H9 (cell line): ENCODE data around the gene STK26. TPM values are rescaled to one million over a fixed set of nuclear protein-coding genes. Genes with fewer than 3 reads are reported as not detected.

Experiments
- DNase-seq: peaks from one replicate; pipeline ENCODE4 v3.0.0-alpha.2; 2017
- H2AFZ ChIP-seq: one replicate; pipeline ENCODE4 v1.6.1; 2013; ENCODE audit warnings: mild to moderate bottlenecking, low read length, control low read depth, moderate library complexity
- H2AK5ac ChIP-seq: 2 replicates; pipeline ENCODE4 v1.6.1; 2013; ENCODE audit warnings: low read length, control low read depth, mixed read lengths; ENCODE audit not compliant: insufficient read length
- H2BK120ac ChIP-seq: one replicate; pipeline ENCODE4 v1.6.1; 2013; ENCODE audit warnings: low read depth, mild to moderate bottlenecking, low read length, control low read depth, inconsistent platforms; ENCODE audit not compliant: poor library complexity, severe bottlenecking
- H2BK12ac ChIP-seq: 2 replicates; pipeline ENCODE4 v1.6.1; 2013; ENCODE audit warnings: low read length, control low read depth, mixed read lengths, low read depth; ENCODE audit not compliant: insufficient read length
- H2BK15ac ChIP-seq: 2 replicates; pipeline ENCODE4 v1.6.1; 2013; ENCODE audit warnings: low read depth, low read length, control low read depth
- H2BK20ac ChIP-seq: one replicate; pipeline ENCODE4 v1.6.1; 2013; ENCODE audit warnings: low read depth, mild to moderate bottlenecking, low read length, control low read depth, inconsistent platforms; ENCODE audit not compliant: poor library complexity, severe bottlenecking
- H2BK5ac ChIP-seq: 2 replicates; pipeline ENCODE4 v1.6.1; 2013; ENCODE audit warnings: low read length, control low read depth, mixed read lengths; ENCODE audit not compliant: insufficient read length
- H3K14ac ChIP-seq: 2 replicates; pipeline ENCODE4 v1.6.1; 2013; ENCODE audit warnings: low read length, control low read depth; ENCODE audit not compliant: insufficient read depth
- H3K18ac ChIP-seq: 2 replicates; pipeline ENCODE4 v1.6.1; 2013; ENCODE audit warnings: low read depth, mild to moderate bottlenecking, mixed read lengths, low read length, control low read depth; ENCODE audit not compliant: insufficient read length
- H3K23ac ChIP-seq: 2 replicates; pipeline ENCODE4 v1.6.1; 2013; ENCODE audit warnings: low read length, control low read depth, mixed read lengths, low read depth; ENCODE audit not compliant: insufficient read length
- H3K23me2 ChIP-seq: 2 replicates; pipeline ENCODE4 v1.6.1; 2013; ENCODE audit warnings: low read depth, mild to moderate bottlenecking, mixed read lengths, low read length, control low read depth; ENCODE audit not compliant: insufficient read length, poor library complexity, severe bottlenecking
- H3K27ac ChIP-seq: 2 replicates; pipeline ENCODE4 v1.5.1; 2013; ENCODE audit warnings: low read length, control low read depth, mixed read lengths, low read depth; ENCODE audit not compliant: insufficient read length
- H3K27me3 ChIP-seq: 2 replicates; pipeline ENCODE4 v1.6.1; 2013; ENCODE audit warnings: low read length, control low read depth, inconsistent platforms; ENCODE audit not compliant: insufficient read depth
- H3K4ac ChIP-seq: 2 replicates; pipeline ENCODE4 v1.6.1; 2013; ENCODE audit warnings: low read depth, mild to moderate bottlenecking, control low read depth, inconsistent platforms, low read length, moderate library complexity
- H3K4me1 ChIP-seq: 2 replicates; pipeline ENCODE4 v1.6.1; 2013; ENCODE audit warnings: low read length, control low read depth, inconsistent platforms; ENCODE audit not compliant: insufficient read depth
- H3K4me2 ChIP-seq: 2 replicates; pipeline ENCODE4 v1.6.1; 2013; ENCODE audit warnings: low read length, control low read depth, mixed read lengths; ENCODE audit not compliant: insufficient read length, insufficient read depth
- H3K56ac ChIP-seq: 2 replicates; pipeline ENCODE4 v1.6.1; 2013; ENCODE audit warnings: low read depth, mild to moderate bottlenecking, mixed read lengths, low read length, control low read depth; ENCODE audit not compliant: insufficient read length
- H3K79me1 ChIP-seq: 2 replicates; pipeline ENCODE4 v1.6.1; 2013; ENCODE audit warnings: low read depth, mild to moderate bottlenecking, moderate library complexity, low read length, control low read depth, inconsistent platforms; ENCODE audit not compliant: insufficient read depth, poor library complexity, severe bottlenecking
- H3K79me2 ChIP-seq: 2 replicates; pipeline ENCODE4 v1.6.1; 2013; ENCODE audit warnings: low read length, control low read depth, inconsistent platforms; ENCODE audit not compliant: insufficient read depth
- H3K9ac ChIP-seq: 2 replicates; pipeline ENCODE4 v1.6.1; 2013; ENCODE audit warnings: low read length, control low read depth, mixed read lengths; ENCODE audit not compliant: insufficient read length; ENCODE audit errors: extremely low read depth
- H3K9me3 ChIP-seq: one replicate; pipeline ENCODE4 v1.6.1; 2013; ENCODE audit warnings: low read depth, low read length, inconsistent platforms; ENCODE audit not compliant: control insufficient read depth
- H3T11ph ChIP-seq: one replicate; pipeline ENCODE4 v1.6.1; 2013; ENCODE audit warnings: mild to moderate bottlenecking, low read length, control low read depth, inconsistent platforms
- H4K20me1 ChIP-seq: one replicate; pipeline ENCODE4 v1.6.1; 2013; ENCODE audit not compliant: control insufficient read depth, insufficient read length, insufficient read depth
- H4K5ac ChIP-seq: 2 replicates; pipeline ENCODE4 v1.6.1; 2013; ENCODE audit warnings: low read depth, mild to moderate bottlenecking, mixed read lengths, low read length, control low read depth; ENCODE audit not compliant: insufficient read length
- H4K8ac ChIP-seq: replicated peaks from 2 replicates; pipeline ENCODE4 v1.6.1; 2013; ENCODE audit warnings: low read length, control low read depth, mixed read lengths, low read depth; ENCODE audit not compliant: insufficient read length
- H4K91ac ChIP-seq: 2 replicates; pipeline ENCODE4 v1.6.1; 2013; ENCODE audit warnings: low read depth, mild to moderate bottlenecking, moderate library complexity, mixed read lengths, low read length, control low read depth; ENCODE audit not compliant: insufficient read length
- H3K27ac Mint-ChIP-seq, 3 experiments: 2 replicates in 2 of 3; 3 replicates in 1 of 3; pipeline ENCODE4 v1.8.0; 2020 to 2021; ENCODE audit warnings: mixed read lengths in 3 of 3, mild to moderate bottlenecking in 1 of 3, moderate library complexity in 1 of 3
- H3K27me3 Mint-ChIP-seq: 2 replicates; pipeline ENCODE4 v1.8.0; 2021; ENCODE audit warnings: low read depth, mild to moderate bottlenecking, moderate library complexity, mixed read lengths
- H3K36me3 Mint-ChIP-seq, 3 experiments: 2 replicates in 2 of 3; 3 replicates in 1 of 3; pipeline ENCODE4 v1.8.0; 2020 to 2021; ENCODE audit warnings: low read depth in 3 of 3, mixed read lengths in 3 of 3; ENCODE audit not compliant: insufficient read depth in 1 of 3
- H3K4me1 Mint-ChIP-seq, 2 experiments: 2 replicates each; pipeline ENCODE4 v1.8.0; 2020; ENCODE audit warnings: mixed read lengths in 2 of 2
- H3K4me3 Mint-ChIP-seq, 2 experiments: 2 replicates in 1 of 2; 3 replicates in 1 of 2; pipeline ENCODE4 v1.8.0; 2020 to 2021; ENCODE audit warnings: mild to moderate bottlenecking in 2 of 2, mixed read lengths in 2 of 2, moderate library complexity in 1 of 2
- H3K9me3 Mint-ChIP-seq, 2 experiments: 2 replicates in 1 of 2; 3 replicates in 1 of 2; pipeline ENCODE4 v1.8.0; 2020; ENCODE audit warnings: mild to moderate bottlenecking in 2 of 2, mixed read lengths in 2 of 2, moderate library complexity in 1 of 2
- WGBS: extraction: QIAGEN DNeasy Blood & Tissue Kit; methylation state at CpG from one replicate; pipeline ENCODE4 v1.1.7; 2013; ENCODE audit warnings: missing lambda C conversion rate, low lambda C conversion rate, mixed read lengths; ENCODE audit not compliant: insufficient read length; ENCODE audit errors: extremely low coverage; 5-methylcytosine and 5-hydroxymethylcytosine counted together
- total RNA-seq: library from RNA; stranded (reverse); gene quantifications from 2 replicates; pipeline ENCODE4 v1.2.1, GENCODE V29; 2021
- TF ChIP-seq, protein P1 (sequence below): fragments of 200-600 bp; sonication (generic); conservative IDR thresholded peaks from 3 replicates; pipeline ENCODE4 v1.8.0; 2021; ENCODE audit warnings: antibody characterized with exemption, mild to moderate bottlenecking

STK26 gene
- total RNA-seq, 1 experiment from 2014 or later, result 99.2 TPM

DNA sequence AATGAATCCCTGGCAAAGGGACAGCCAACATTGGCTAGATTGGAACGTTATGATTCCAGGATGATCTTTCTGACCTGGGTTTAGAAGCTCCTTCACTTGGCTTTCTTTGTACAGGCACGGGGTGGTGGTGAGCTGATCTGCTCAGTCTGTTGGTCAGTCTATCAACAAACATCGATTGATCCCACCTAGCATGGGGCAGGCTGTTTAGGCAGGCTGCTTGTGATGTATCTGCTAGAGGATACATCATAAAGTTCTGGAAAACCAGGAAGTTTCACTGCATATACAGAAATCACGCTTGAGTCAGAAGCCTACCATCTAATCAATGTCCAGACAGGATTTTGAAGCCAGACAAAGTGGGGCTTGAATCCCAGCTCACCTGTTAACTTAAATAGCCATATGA is 97.8 kb downstream of the STK26 start:
- Histone ChIP-seq H3K9me3 (no peaks in the 10 kb centered on the region), H4K91ac (no peak overlapping the region), H2AFZ (no peak overlapping the region), H2BK120ac (no peak overlapping the region), H3K14ac (no peak overlapping the region), H3K79me1 (no peaks in the 10 kb centered on the region), H4K5ac (no peak overlapping the region), H2BK20ac (no peak overlapping the region), H3K27me3 (no peaks in the 10 kb centered on the region), H3K23ac (no peak overlapping the region), H2AK5ac (no peak overlapping the region), H3K18ac (no peak overlapping the region), H3K23me2 (no peaks in the 10 kb centered on the region), H3K4me1 (peaks cover 4% of the 10 kb centered on the region), H2BK15ac (no peak overlapping the region), H3K56ac (no peak overlapping the region), H4K8ac (no peak overlapping the region), H4K20me1 (no peaks in the 10 kb centered on the region), H2BK12ac (no peak overlapping the region), H3K9ac (no peak overlapping the region), H3K79me2 (no peaks in the 10 kb centered on the region), H3T11ph (no peak overlapping the region), H2BK5ac (no peak overlapping the region), H3K4me2 (no peak overlapping the region), H3K27ac (no peak overlapping the region), H3K4ac (no peak overlapping the region)
- Mint-ChIP-seq H3K27ac (no peak overlapping the region), H3K27me3 (no peaks in the 10 kb centered on the region; the same call in 1 of the 2 replicates), H3K36me3 (no peaks in the 10 kb centered on the region; a peak in 1 of 7 replicates), H3K4me3 (no peak overlapping the region), H3K4me1 (peaks cover 21 to 27% of the 10 kb centered on the region in 2 experiments), H3K9me3 (no peaks in the 10 kb centered on the region)
- DNase-seq, result no peak
- TF ChIP-seq, protein P1, sequence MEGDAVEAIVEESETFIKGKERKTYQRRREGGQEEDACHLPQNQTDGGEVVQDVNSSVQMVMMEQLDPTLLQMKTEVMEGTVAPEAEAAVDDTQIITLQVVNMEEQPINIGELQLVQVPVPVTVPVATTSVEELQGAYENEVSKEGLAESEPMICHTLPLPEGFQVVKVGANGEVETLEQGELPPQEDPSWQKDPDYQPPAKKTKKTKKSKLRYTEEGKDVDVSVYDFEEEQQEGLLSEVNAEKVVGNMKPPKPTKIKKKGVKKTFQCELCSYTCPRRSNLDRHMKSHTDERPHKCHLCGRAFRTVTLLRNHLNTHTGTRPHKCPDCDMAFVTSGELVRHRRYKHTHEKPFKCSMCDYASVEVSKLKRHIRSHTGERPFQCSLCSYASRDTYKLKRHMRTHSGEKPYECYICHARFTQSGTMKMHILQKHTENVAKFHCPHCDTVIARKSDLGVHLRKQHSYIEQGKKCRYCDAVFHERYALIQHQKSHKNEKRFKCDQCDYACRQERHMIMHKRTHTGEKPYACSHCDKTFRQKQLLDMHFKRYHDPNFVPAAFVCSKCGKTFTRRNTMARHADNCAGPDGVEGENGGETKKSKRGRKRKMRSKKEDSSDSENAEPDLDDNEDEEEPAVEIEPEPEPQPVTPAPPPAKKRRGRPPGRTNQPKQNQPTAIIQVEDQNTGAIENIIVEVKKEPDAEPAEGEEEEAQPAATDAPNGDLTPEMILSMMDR, result no peak
- WGBS, result no CpG with 5 or more reads among the region's 4 CpGs

Other genes with a start within 250 kb of the STK26 start
- gene FRMD7, start 104.7 kb downstream of the STK26 start, total RNA-seq, result not detected in 2 replicates
- 52.7 and 59.0 TPM in 2 replicates for gene RAP2C, start 196.1 kb downstream of the STK26 start, total RNA-seq